IMR-90 (cell line): ENCODE measurements around the gene SLC2A13. TPM values are rescaled to one million over a fixed set of nuclear protein-coding genes. Genes with fewer than 3 reads are reported as not detected.

Experiments
- ATAC-seq: fragments of 200-7000 bp; cut with Tn5 transposase; 2 replicates; pipeline ENCODE4 v1.9.1; 2020; ENCODE audit warnings: low read depth, mild to moderate bottlenecking, moderate library complexity
- BruUV-seq: library from RNA; stranded (reverse); fragments of 400-500 nt; replicated peaks from 2 replicates; lab custom pipeline; 2021; lab: Mats Ljungman, UMichigan
- CTCF ChIA-PET: fragments of 300-600 bp; formaldehyde crosslinking; extraction: SDS; loops from one replicate; lab custom pipeline; 2021; ENCODE audit warnings: antibody characterized with exemption; lab: Yijun Ruan, JAX
- POLR2A ChIA-PET: fragments of 300-600 bp; sonication (Branson Sonifier 250); formaldehyde crosslinking; loops from one replicate; lab custom pipeline; 2022; ENCODE audit warnings: antibody characterized with exemption; ENCODE audit not compliant: unreplicated experiment; lab: Charles Lee
- DNase-seq: peaks from one replicate; pipeline ENCODE4 v3.0.0; 2013
- H2AFZ ChIP-seq: replicated peaks from 2 replicates; pipeline ENCODE3; 2013; ENCODE audit warnings: low read length, mild to moderate bottlenecking; ENCODE audit not compliant: poor library complexity
- H2AK5ac ChIP-seq: 2 replicates; pipeline ENCODE4 v1.6.1; 2013; ENCODE audit warnings: low read depth, low read length, inconsistent platforms
- H2AK9ac ChIP-seq: replicated peaks from 2 replicates; pipeline ENCODE3; 2013; ENCODE audit warnings: mild to moderate bottlenecking, low read depth, low read length, moderate library complexity; ENCODE audit not compliant: poor library complexity
- H2BK120ac ChIP-seq: 2 replicates; pipeline ENCODE4 v1.6.1; 2013; ENCODE audit warnings: low read depth, low read length, inconsistent platforms
- H2BK15ac ChIP-seq: 3 replicates; pipeline ENCODE4 v1.6.1; 2013; ENCODE audit warnings: low read depth, low read length, inconsistent platforms
- H2BK20ac ChIP-seq: 2 replicates; pipeline ENCODE4 v1.6.1; 2013; ENCODE audit warnings: low read depth, mild to moderate bottlenecking, inconsistent platforms, low read length, moderate library complexity
- H2BK5ac ChIP-seq: 2 replicates; pipeline ENCODE4 v1.6.1; 2013; ENCODE audit warnings: mild to moderate bottlenecking, low read depth, low read length, inconsistent platforms; ENCODE audit not compliant: poor library complexity, severe bottlenecking
- H3K14ac ChIP-seq: replicated peaks from 2 replicates; pipeline ENCODE4 v1.6.1; 2013; ENCODE audit warnings: low read depth, low read length, inconsistent platforms
- H3K18ac ChIP-seq: 2 replicates; pipeline ENCODE4 v1.6.1; 2013; ENCODE audit warnings: low read depth, low read length, control low read depth
- H3K23ac ChIP-seq: 2 replicates; pipeline ENCODE4 v1.6.1; 2013; ENCODE audit warnings: low read depth, low read length, inconsistent platforms
- H3K27ac ChIP-seq: 2 replicates; pipeline ENCODE4 v1.5.1; 2013; ENCODE audit warnings: mild to moderate bottlenecking, control low read depth, low read length; ENCODE audit not compliant: insufficient read depth
- H3K27me3 ChIP-seq: 2 replicates; pipeline ENCODE4 v1.6.1; 2013; ENCODE audit warnings: low read length; ENCODE audit not compliant: control insufficient read depth, insufficient read depth
- H3K36me3 ChIP-seq: 2 replicates; pipeline ENCODE4 v1.6.1; 2013; ENCODE audit warnings: low read length, mixed read lengths; ENCODE audit not compliant: control insufficient read depth, insufficient read depth
- H3K4ac ChIP-seq: 2 replicates; pipeline ENCODE4 v1.6.1; 2013; ENCODE audit warnings: low read depth, low read length, inconsistent platforms
- H3K4me1 ChIP-seq: 2 replicates; pipeline ENCODE4 v1.6.1; 2013; ENCODE audit warnings: low read length, mixed read lengths; ENCODE audit not compliant: control insufficient read depth, insufficient read depth
- H3K4me2 ChIP-seq: 2 replicates; pipeline ENCODE4 v1.6.1; 2013; ENCODE audit warnings: low read depth, mild to moderate bottlenecking, control low read depth, low read length, moderate library complexity
- H3K4me3 ChIP-seq: 2 replicates; pipeline ENCODE4 v1.5.1; 2013; ENCODE audit warnings: low read depth, mild to moderate bottlenecking, control low read depth, low read length, moderate library complexity; ENCODE audit not compliant: insufficient read depth
- H3K56ac ChIP-seq: 2 replicates; pipeline ENCODE4 v1.6.1; 2013; ENCODE audit warnings: low read length, inconsistent platforms; ENCODE audit not compliant: insufficient read depth; ENCODE audit errors: extremely low read depth
- H3K79me1 ChIP-seq, 2 experiments: 2 replicates each; pipeline ENCODE4 v1.6.1; 2013; ENCODE audit warnings: low read length in 2 of 2, inconsistent platforms in 1 of 2, low read depth in 1 of 2
- H3K9ac ChIP-seq: 2 replicates; pipeline ENCODE4 v1.6.1; 2013; ENCODE audit warnings: low read depth, low read length, control low read depth
- H3K9me1 ChIP-seq: 2 replicates; pipeline ENCODE4 v1.6.1; 2013; ENCODE audit warnings: low read length, inconsistent platforms; ENCODE audit not compliant: insufficient read depth
- H3K9me3 ChIP-seq: 2 replicates; pipeline ENCODE4 v1.6.1; 2013; ENCODE audit warnings: low read length; ENCODE audit not compliant: control insufficient read depth, insufficient read depth
- H4K20me1 ChIP-seq: 2 replicates; pipeline ENCODE4 v1.6.1; 2013; ENCODE audit warnings: low read length, inconsistent platforms; ENCODE audit not compliant: insufficient read depth
- H4K5ac ChIP-seq: 2 replicates; pipeline ENCODE4 v1.6.1; 2013; ENCODE audit warnings: mild to moderate bottlenecking, low read depth, low read length, control low read depth
- H4K8ac ChIP-seq, 2 experiments: 2 replicates each; pipeline ENCODE4 v1.6.1; 2013; ENCODE audit warnings: low read depth in 2 of 2, low read length in 2 of 2, control low read depth in 1 of 2, inconsistent platforms in 1 of 2
- H4K91ac ChIP-seq: 2 replicates; pipeline ENCODE4 v1.6.1; 2013; ENCODE audit warnings: low read depth, low read length, inconsistent platforms; ENCODE audit not compliant: insufficient read depth
- CEBPB ChIP-seq: IDR thresholded peaks from 2 replicates; pipeline ENCODE4 v1.6.1; 2012; ENCODE audit warnings: low read depth, low read length, improper control_type of control experiment
- CHD1 ChIP-seq: IDR thresholded peaks from 2 replicates; pipeline ENCODE4 v1.6.1; 2012; ENCODE audit warnings: low read depth, low read length, improper control_type of control experiment
- FOS ChIP-seq: fragments of 150-350 bp; IDR thresholded peaks from 2 replicates; pipeline ENCODE4 v1.6.1; 2016; ENCODE audit warnings: low read depth, low read length
- NFE2L2 ChIP-seq: fragments of 150-350 bp; IDR thresholded peaks from 2 replicates; pipeline ENCODE4 v1.6.1; 2016; ENCODE audit warnings: low read depth, mild to moderate bottlenecking, low read length
- POLR2A ChIP-seq: IDR thresholded peaks from 2 replicates; pipeline ENCODE4 v1.6.1; 2012; ENCODE audit warnings: mild to moderate bottlenecking, low read depth, low read length
- RAD21 ChIP-seq: IDR thresholded peaks from 2 replicates; pipeline ENCODE4 v1.6.1; 2012; ENCODE audit warnings: low read length, improper control_type of control experiment
- RCOR1 ChIP-seq: IDR thresholded peaks from 2 replicates; pipeline ENCODE4 v1.6.1; 2012; ENCODE audit warnings: mild to moderate bottlenecking, low read length, improper control_type of control experiment; ENCODE audit not compliant: insufficient replicate concordance
- USF2 ChIP-seq: fragments of 150-350 bp; IDR thresholded peaks from 2 replicates; pipeline ENCODE4 v1.6.1; 2017; ENCODE audit warnings: mild to moderate bottlenecking, antibody characterized with exemption, low read length, low read depth
- WGBS, 2 experiments: methylation state at CpG; one replicate each; pipeline versions ENCODE4 v1.1.5 to v1.1.7; 2013; ENCODE audit warnings: missing lambda C conversion rate in 2 of 2; ENCODE audit not compliant: insufficient read length in 1 of 2; ENCODE audit errors: extremely low coverage in 2 of 2; 5-methylcytosine and 5-hydroxymethylcytosine counted together
- dilution Hi-C: fragments of 300-500 bp; cut with HindIII; formaldehyde crosslinking; loops from one replicate; pipeline ENCODE4 v1.14.3; 2018; ENCODE audit warnings: low sequenced_read_pairs; ENCODE audit not compliant: unreplicated experiment
- in situ Hi-C: fragments of 300-500 bp; cut with MboI; formaldehyde crosslinking; loops from 3 replicates; pipeline ENCODE4 v1.14.3; 2019; ENCODE audit warnings: low sequenced_read_pairs, inconsistent platforms, mixed read lengths
- intact Hi-C: fragments of 100-400 bp; cut with micrococcal nuclease; formaldehyde crosslinking; loops from 2 replicates; pipeline ENCODE4 v1.10.0; 2022
- polyA plus RNA-seq, 3 experiments: library from polyadenylated mRNA; depleted of rRNA; stranded (reverse); fragments of >200 nt; gene quantifications; 2 replicates each; pipeline ENCODE4 v1.2.3, GENCODE V29; 2012; ENCODE audit warnings: low replicate concordance in 1 of 3
- total RNA-seq: library from RNA; depleted of rRNA; stranded (reverse); fragments of >200 nt; gene quantifications from 2 replicates; pipeline ENCODE4 v1.2.3, GENCODE V29; 2012
- TF ChIP-seq, protein P1 (sequence below): conservative IDR thresholded peaks from 2 replicates; pipeline ENCODE4 v1.5.1; 2012; ENCODE audit warnings: mild to moderate bottlenecking, low read depth, low read length, improper control_type of control experiment
- TF ChIP-seq, protein P2 (sequence below): fragments of 150-350 bp; IDR thresholded peaks from 2 replicates; pipeline ENCODE4 v1.6.1; 2016; ENCODE audit warnings: low read depth, mild to moderate bottlenecking, low read length, moderate library complexity, borderline replicate concordance

Gene SLC2A13
- total and polyA plus RNA-seq, 2 of the 4 experiments (the other 2 are of a cell fraction) = 1.5 to 3.9 TPM

DNA sequence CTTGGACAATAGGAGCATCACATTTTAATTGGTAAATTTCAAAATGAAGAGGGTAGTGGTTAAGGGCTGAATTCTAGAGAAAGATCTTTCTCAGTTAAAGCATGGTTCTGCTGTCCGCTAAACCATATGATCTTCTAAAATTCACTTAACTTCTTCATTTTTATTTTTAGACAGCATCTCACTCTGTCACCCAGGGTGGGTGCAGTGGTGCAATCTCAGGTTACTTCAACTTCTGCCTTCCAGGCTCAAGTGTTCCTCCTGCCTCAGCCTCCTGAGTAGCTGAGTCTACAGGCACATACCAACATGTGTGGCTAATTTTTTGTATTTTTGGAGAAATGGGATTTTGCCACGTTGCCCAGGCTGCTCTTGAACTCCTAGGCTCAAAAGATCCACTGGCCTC lies 259.6 kb downstream of the SLC2A13 start:
- no TSS peak for BruUV-seq
- H3K4me2 ChIP-seq = no peak overlapping the region
- no peak overlapping the region for H3K56ac ChIP-seq
- POLR2A ChIA-PET = no interaction called here
- no peak for DNase-seq
- CTCF ChIA-PET = no interaction called here
- H2BK5ac ChIP-seq = no peak overlapping the region
- TF ChIP-seq, protein P1, sequence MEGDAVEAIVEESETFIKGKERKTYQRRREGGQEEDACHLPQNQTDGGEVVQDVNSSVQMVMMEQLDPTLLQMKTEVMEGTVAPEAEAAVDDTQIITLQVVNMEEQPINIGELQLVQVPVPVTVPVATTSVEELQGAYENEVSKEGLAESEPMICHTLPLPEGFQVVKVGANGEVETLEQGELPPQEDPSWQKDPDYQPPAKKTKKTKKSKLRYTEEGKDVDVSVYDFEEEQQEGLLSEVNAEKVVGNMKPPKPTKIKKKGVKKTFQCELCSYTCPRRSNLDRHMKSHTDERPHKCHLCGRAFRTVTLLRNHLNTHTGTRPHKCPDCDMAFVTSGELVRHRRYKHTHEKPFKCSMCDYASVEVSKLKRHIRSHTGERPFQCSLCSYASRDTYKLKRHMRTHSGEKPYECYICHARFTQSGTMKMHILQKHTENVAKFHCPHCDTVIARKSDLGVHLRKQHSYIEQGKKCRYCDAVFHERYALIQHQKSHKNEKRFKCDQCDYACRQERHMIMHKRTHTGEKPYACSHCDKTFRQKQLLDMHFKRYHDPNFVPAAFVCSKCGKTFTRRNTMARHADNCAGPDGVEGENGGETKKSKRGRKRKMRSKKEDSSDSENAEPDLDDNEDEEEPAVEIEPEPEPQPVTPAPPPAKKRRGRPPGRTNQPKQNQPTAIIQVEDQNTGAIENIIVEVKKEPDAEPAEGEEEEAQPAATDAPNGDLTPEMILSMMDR = no peak
- TF ChIP-seq NFE2L2 (no peak), POLR2A (no peak), USF2 (no peak), FOS (no peak), CEBPB (no peak), RCOR1 (no peak), CHD1 (no peak), RAD21 (no peak)
- TF ChIP-seq, protein P2, sequence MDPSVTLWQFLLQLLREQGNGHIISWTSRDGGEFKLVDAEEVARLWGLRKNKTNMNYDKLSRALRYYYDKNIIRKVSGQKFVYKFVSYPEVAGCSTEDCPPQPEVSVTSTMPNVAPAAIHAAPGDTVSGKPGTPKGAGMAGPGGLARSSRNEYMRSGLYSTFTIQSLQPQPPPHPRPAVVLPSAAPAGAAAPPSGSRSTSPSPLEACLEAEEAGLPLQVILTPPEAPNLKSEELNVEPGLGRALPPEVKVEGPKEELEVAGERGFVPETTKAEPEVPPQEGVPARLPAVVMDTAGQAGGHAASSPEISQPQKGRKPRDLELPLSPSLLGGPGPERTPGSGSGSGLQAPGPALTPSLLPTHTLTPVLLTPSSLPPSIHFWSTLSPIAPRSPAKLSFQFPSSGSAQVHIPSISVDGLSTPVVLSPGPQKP = no peak
- H2AFZ ChIP-seq = no peak overlapping the region
- H3K14ac ChIP-seq = no peak overlapping the region
- no peak overlapping the region for H4K8ac ChIP-seq
- no peaks in the 10 kb centered on the region for H4K20me1 ChIP-seq
- H2BK20ac ChIP-seq = no peak overlapping the region
- intact Hi-C loops = no loop called here
- H3K23ac ChIP-seq = no peak overlapping the region
- no peak overlapping the region for H4K5ac ChIP-seq
- H3K27me3 ChIP-seq = no peaks in the 10 kb centered on the region
- H2BK120ac ChIP-seq = no peak overlapping the region
- no peak overlapping the region for H3K27ac ChIP-seq
- no peaks in the 10 kb centered on the region for H3K9me3 ChIP-seq
- H3K4ac ChIP-seq = no peak overlapping the region
- dilution Hi-C loops = no loop called here
- H3K4me1 ChIP-seq = no peaks in the 10 kb centered on the region
- H3K9ac ChIP-seq = no peak overlapping the region
- H4K91ac ChIP-seq = no peak overlapping the region
- H3K18ac ChIP-seq = no peak overlapping the region
- H2AK5ac ChIP-seq = no peak overlapping the region
- ATAC-seq = no peak
- no peaks in the 10 kb centered on the region for H3K36me3 ChIP-seq
- H3K4me3 ChIP-seq = no peak overlapping the region
- in situ Hi-C loops = no loop called here
- H2BK15ac ChIP-seq = no peak overlapping the region
- no peaks in the 10 kb centered on the region for H3K9me1 ChIP-seq
- H3K79me1 ChIP-seq = no peaks in the 10 kb centered on the region
- H2AK9ac ChIP-seq = no peak overlapping the region
- WGBS, 2 experiments = 60% methylated on average over 1 of the region's 2 CpGs; no CpG with 5 or more reads in 1 of the 2 experiments
